GM10248 (cell line): ENCODE data around the gene MED16.

ENCODE experiments used
- CTCF ChIA-PET: fragments of 300-600 bp; sonication (Branson Sonifier 250); formaldehyde crosslinking; extraction: SDS; loops from one replicate; lab custom pipeline; 2021; ENCODE audit warnings: antibody characterized with exemption; lab: Yijun Ruan, JAX
- POLR2A ChIA-PET: fragments of 350-650 bp; sonication (Branson Sonifier 250); formaldehyde crosslinking; extraction: SDS; loops from one replicate; lab custom pipeline; 2020; ENCODE audit warnings: antibody characterized with exemption; lab: Yijun Ruan, JAX
- DNase-seq: peaks from one replicate; pipeline ENCODE4 v3.0.0; 2012; ENCODE audit errors: extremely low spot score
- CTCF ChIP-seq: IDR thresholded peaks from 2 replicates; pipeline ENCODE4 v1.5.1; 2012; ENCODE audit warnings: mild to moderate bottlenecking, low read depth; ENCODE audit errors: extremely low read depth, missing control alignments, control extremely low read depth

The MED16 gene

GRCh38 chr19:867855-868457, 25.0 kb downstream of the MED16 start:
- ChIA-PET CTCF (no interaction called here), POLR2A (no interaction called here)
- DNase-seq: no peak
- TF ChIP-seq CTCF: no peak

GRCh38 chr19:867301-867793, 25.6 kb downstream of the MED16 start:
- POLR2A ChIA-PET: no interaction called here
- no peak for DNase-seq
- no peak for TF ChIP-seq CTCF
- CTCF ChIA-PET: no interaction called here

- ChIA-PET CTCF (interaction anchor here (2.0 kb wide), 1 partner anchor 57 kb away, joined by 6 read pairs; no protein-coding TSS in a partner anchor), POLR2A (no interaction called here)
- no peak for TF ChIP-seq CTCF
- no peak for DNase-seq
These were observed 26.2 kb downstream of the MED16 start for GRCh38 chr19:866769-867300.

GRCh38 chr19:863315-863620, 29.7 kb downstream of the MED16 start:
- DNase-seq: no peak
- CTCF ChIA-PET: interaction anchor here (0.6 to 4.0 kb wide), 32 partner anchors 11 to 204 kb away, joined by 3 to 28 read pairs (median 4); partner anchors contain the start of genes KISS1R, MED16, PRTN3 and RNU6-9
- POLR2A ChIA-PET: interaction anchor here (1.2 kb wide), 1 partner anchor 9 kb away, joined by 5 read pairs; no protein-coding TSS in a partner anchor
- no peak for TF ChIP-seq CTCF

- peak; percentile 80 for DNase-seq
- POLR2A ChIA-PET: interaction anchor here (1.2 kb wide), 1 partner anchor 9 kb away, joined by 5 read pairs; no protein-coding TSS in a partner anchor
- CTCF ChIA-PET: interaction anchor here (0.9 to 4.0 kb wide), 16 partner anchors 11 to 205 kb away, joined by 3 to 28 read pairs (median 9); partner anchors contain the start of genes KISS1R, MED16, RNU6-9 and WDR18
- no peak for TF ChIP-seq CTCF
These were observed 30.2 kb downstream of the MED16 start for GRCh38 chr19:862581-863314.
